ENCODE results near the gene IL9R. TPM values are rescaled to one million over a fixed set of nuclear protein-coding genes. Genes with fewer than 3 reads are reported as not detected.
"Not testable (repeated sequence)": the region's sequence is repeated elsewhere in the genome, so short reads cannot be mapped to it uniquely, and the experiment has no call there.

IL9R gene
- total and polyA plus RNA-seq, 2 of the 4 experiments (the other 2 are of a cell fraction), result 0.05 TPM; not detected in 1

GRCh38 chrX:155971658-155972057, 25.8 kb upstream of the IL9R start:
- H3K14ac ChIP-seq (replicated peaks; ENCODE audit: low read depth, low read length); H3K9ac ChIP-seq (ENCODE audit: low read depth, low read length); POLR2A ChIA-PET (ENCODE audit: unreplicated experiment); H3K4ac ChIP-seq (ENCODE audit: low read depth, low read length); CTCF ChIA-PET; H3K36me3 ChIP-seq (ENCODE audit: control insufficient read depth, insufficient read depth, low read length); in situ Hi-C loops (cut with MboI; ENCODE audit: low sequenced_read_pairs); H3K9me1 ChIP-seq (ENCODE audit: insufficient read depth, low read length); H2AK5ac ChIP-seq (ENCODE audit: low read depth, low read length); H2BK120ac ChIP-seq (ENCODE audit: low read depth, low read length); H4K5ac ChIP-seq (ENCODE audit: low read depth, low read length); H3K4me3 ChIP-seq (ENCODE audit: insufficient read depth, low read depth, low read length); H2BK20ac ChIP-seq (ENCODE audit: low read depth, low read length); H2BK15ac ChIP-seq (ENCODE audit: low read depth, low read length); BruUV-seq (replicated peaks); H3K4me2 ChIP-seq (ENCODE audit: low read depth, low read length); H3K27ac ChIP-seq (ENCODE audit: insufficient read depth, low read length); H2AFZ ChIP-seq (replicated peaks; ENCODE audit: low read length, poor library complexity); H4K91ac ChIP-seq (ENCODE audit: insufficient read depth, low read depth, low read length); H3K18ac ChIP-seq (ENCODE audit: low read depth, low read length); H2AK9ac ChIP-seq (replicated peaks; ENCODE audit: low read depth, low read length, poor library complexity); DNase-seq; H4K20me1 ChIP-seq (ENCODE audit: insufficient read depth, low read length); H2BK5ac ChIP-seq (ENCODE audit: low read depth, low read length, poor library complexity, severe bottlenecking); intact Hi-C loops (cut with micrococcal nuclease); H4K8ac ChIP-seq (ENCODE audit: low read depth in 2 of 2, low read length in 2 of 2); H3K79me1 ChIP-seq (ENCODE audit: low read depth in 1 of 2, low read length in 2 of 2); H3K23ac ChIP-seq (ENCODE audit: low read depth, low read length); H3K27me3 ChIP-seq (ENCODE audit: control insufficient read depth, insufficient read depth, low read length); H3K4me1 ChIP-seq (ENCODE audit: control insufficient read depth, insufficient read depth, low read length); dilution Hi-C loops (cut with HindIII; ENCODE audit: low sequenced_read_pairs, unreplicated experiment); H3K56ac ChIP-seq (ENCODE audit: extremely low read depth, insufficient read depth, low read length); ATAC-seq (ENCODE audit: low read depth); H3K9me3 ChIP-seq (ENCODE audit: control insufficient read depth, insufficient read depth, low read length): not testable (repeated sequence)
- no CpG with 5 or more reads among the region's 5 CpGs for WGBS, 2 experiments (ENCODE audit: extremely low coverage in 2 of 2, insufficient read length in 1 of 2)

DNA sequence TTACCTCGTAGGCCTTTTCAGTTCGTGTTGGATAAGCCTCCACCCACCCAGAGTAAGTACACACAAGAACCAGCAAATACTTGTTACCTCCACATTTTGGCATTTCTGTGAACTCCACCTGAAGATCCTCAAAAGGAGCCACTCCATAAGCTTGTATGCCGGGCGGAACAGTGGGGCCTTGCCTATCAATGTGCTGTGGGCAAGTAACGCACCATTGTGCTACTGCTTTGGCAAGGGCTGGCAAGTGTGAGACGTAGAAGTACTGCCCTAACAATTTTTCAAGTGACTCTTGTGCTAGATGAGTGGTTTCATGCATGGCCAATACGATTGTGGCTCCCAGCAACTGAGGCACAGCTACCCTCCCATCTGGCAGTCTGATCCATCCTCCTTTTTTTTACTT, 25.3 kb upstream of the IL9R start:
- H3K4ac ChIP-seq (ENCODE audit: low read depth, low read length); H2BK15ac ChIP-seq (ENCODE audit: low read depth, low read length); H4K20me1 ChIP-seq (ENCODE audit: insufficient read depth, low read length); H2BK120ac ChIP-seq (ENCODE audit: low read depth, low read length); H4K8ac ChIP-seq (ENCODE audit: low read depth in 2 of 2, low read length in 2 of 2); H4K5ac ChIP-seq (ENCODE audit: low read depth, low read length); H3K18ac ChIP-seq (ENCODE audit: low read depth, low read length); H3K9ac ChIP-seq (ENCODE audit: low read depth, low read length); H4K91ac ChIP-seq (ENCODE audit: insufficient read depth, low read depth, low read length); H3K9me3 ChIP-seq (ENCODE audit: control insufficient read depth, insufficient read depth, low read length); H2AK5ac ChIP-seq (ENCODE audit: low read depth, low read length); H2BK5ac ChIP-seq (ENCODE audit: low read depth, low read length, poor library complexity, severe bottlenecking); H3K4me1 ChIP-seq (ENCODE audit: control insufficient read depth, insufficient read depth, low read length); H3K23ac ChIP-seq (ENCODE audit: low read depth, low read length); H2BK20ac ChIP-seq (ENCODE audit: low read depth, low read length); DNase-seq; H2AFZ ChIP-seq (replicated peaks; ENCODE audit: low read length, poor library complexity); H3K4me3 ChIP-seq (ENCODE audit: insufficient read depth, low read depth, low read length); H3K27me3 ChIP-seq (ENCODE audit: control insufficient read depth, insufficient read depth, low read length); H3K56ac ChIP-seq (ENCODE audit: extremely low read depth, insufficient read depth, low read length); dilution Hi-C loops (cut with HindIII; ENCODE audit: low sequenced_read_pairs, unreplicated experiment); BruUV-seq (replicated peaks); in situ Hi-C loops (cut with MboI; ENCODE audit: low sequenced_read_pairs); H3K9me1 ChIP-seq (ENCODE audit: insufficient read depth, low read length); H2AK9ac ChIP-seq (replicated peaks; ENCODE audit: low read depth, low read length, poor library complexity); ATAC-seq (ENCODE audit: low read depth); H3K4me2 ChIP-seq (ENCODE audit: low read depth, low read length); H3K27ac ChIP-seq (ENCODE audit: insufficient read depth, low read length); POLR2A ChIA-PET (ENCODE audit: unreplicated experiment); H3K79me1 ChIP-seq (ENCODE audit: low read depth in 1 of 2, low read length in 2 of 2); H3K36me3 ChIP-seq (ENCODE audit: control insufficient read depth, insufficient read depth, low read length); intact Hi-C loops (cut with micrococcal nuclease); CTCF ChIA-PET; H3K14ac ChIP-seq (replicated peaks; ENCODE audit: low read depth, low read length): not testable (repeated sequence)
- 47% methylated on average over 2 of the region's 7 CpGs; no CpG with 5 or more reads in 1 of the 2 experiments for WGBS, 2 experiments (ENCODE audit: extremely low coverage in 2 of 2, insufficient read length in 1 of 2)
